LNCAP (cell line): ENCODE data around the gene AFAP1L2.

ENCODE experiments used
- TF ChIP-seq, protein P1 (sequence below): fragments of 450-650 bp; IDR thresholded peaks from 2 replicates; pipeline ENCODE4 v1.5.1; 2017; ENCODE audit warnings: mild to moderate bottlenecking

The AFAP1L2 gene

GRCh38 chr10:114252883-114253282 lies 151.4 kb downstream of the AFAP1L2 start:
- TF ChIP-seq, protein P1, sequence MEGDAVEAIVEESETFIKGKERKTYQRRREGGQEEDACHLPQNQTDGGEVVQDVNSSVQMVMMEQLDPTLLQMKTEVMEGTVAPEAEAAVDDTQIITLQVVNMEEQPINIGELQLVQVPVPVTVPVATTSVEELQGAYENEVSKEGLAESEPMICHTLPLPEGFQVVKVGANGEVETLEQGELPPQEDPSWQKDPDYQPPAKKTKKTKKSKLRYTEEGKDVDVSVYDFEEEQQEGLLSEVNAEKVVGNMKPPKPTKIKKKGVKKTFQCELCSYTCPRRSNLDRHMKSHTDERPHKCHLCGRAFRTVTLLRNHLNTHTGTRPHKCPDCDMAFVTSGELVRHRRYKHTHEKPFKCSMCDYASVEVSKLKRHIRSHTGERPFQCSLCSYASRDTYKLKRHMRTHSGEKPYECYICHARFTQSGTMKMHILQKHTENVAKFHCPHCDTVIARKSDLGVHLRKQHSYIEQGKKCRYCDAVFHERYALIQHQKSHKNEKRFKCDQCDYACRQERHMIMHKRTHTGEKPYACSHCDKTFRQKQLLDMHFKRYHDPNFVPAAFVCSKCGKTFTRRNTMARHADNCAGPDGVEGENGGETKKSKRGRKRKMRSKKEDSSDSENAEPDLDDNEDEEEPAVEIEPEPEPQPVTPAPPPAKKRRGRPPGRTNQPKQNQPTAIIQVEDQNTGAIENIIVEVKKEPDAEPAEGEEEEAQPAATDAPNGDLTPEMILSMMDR = no peak

- TF ChIP-seq, protein P1 = no peak
Measured at GRCh38 chr10:114252092-114252491, 152.2 kb downstream of the AFAP1L2 start.

- TF ChIP-seq, protein P1 = no peak
Measured at GRCh38 chr10:114250716-114251115, 153.6 kb downstream of the AFAP1L2 start.

DNA sequence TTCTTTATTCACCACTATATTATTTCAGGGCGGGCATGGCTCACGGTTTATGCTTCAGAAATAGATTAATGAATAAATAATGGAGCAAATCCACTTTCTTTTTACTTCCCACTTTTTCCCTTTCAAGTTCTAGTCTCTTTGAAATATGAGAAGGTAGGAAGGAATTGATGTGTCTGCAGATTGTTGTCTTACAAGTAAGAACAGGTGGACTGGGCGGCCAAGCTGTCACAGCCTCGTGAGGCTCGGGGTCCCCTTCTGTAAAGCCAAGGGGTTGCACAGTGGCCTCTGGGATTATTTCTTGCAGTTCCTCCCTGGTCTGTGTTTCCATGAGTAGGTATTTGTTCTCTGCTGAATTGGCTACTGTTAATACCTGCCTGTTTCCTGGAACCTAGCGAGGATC lies 154.1 kb downstream of the AFAP1L2 start:
- TF ChIP-seq, protein P1 = no peak

GRCh38 chr10:114246679-114247305 lies 157.5 kb downstream of the AFAP1L2 start:
- TF ChIP-seq, protein P1 = no peak

- TF ChIP-seq, protein P1 = no peak
Measured at GRCh38 chr10:114245121-114245791, 159.0 kb downstream of the AFAP1L2 start.
